Measurements from ENCODE around the gene MROH2A.
"Not testable (repeated sequence)": the region's sequence is repeated elsewhere in the genome, so short reads cannot be mapped to it uniquely, and the experiment has no call there.

Gene MROH2A

GRCh38 chr2:233746475-233747282, 31.5 kb upstream of the MROH2A start:
- no peak for DNase-seq (ENCODE audit: low read depth)
- no peak overlapping the region for H3K4me3 ChIP-seq (ENCODE audit: low read length)
- no peak for TF ChIP-seq CTCF (conservative IDR thresholded peaks at IDR 0.05; ENCODE audit: low read length)

GRCh38 chr2:233747283-233747544, 30.9 kb upstream of the MROH2A start:
- no peak for DNase-seq (ENCODE audit: low read depth)
- no peak overlapping the region for H3K4me3 ChIP-seq (ENCODE audit: low read length)
- TF ChIP-seq CTCF (conservative IDR thresholded peaks at IDR 0.05; ENCODE audit: low read length) = no peak

- not testable (repeated sequence) for DNase-seq (ENCODE audit: low read depth); H3K4me3 ChIP-seq (ENCODE audit: low read length)
Observed at GRCh38 chr2:233750689-233751088, 27.4 kb upstream of the MROH2A start.

- DNase-seq (ENCODE audit: low read depth); H3K4me3 ChIP-seq (ENCODE audit: low read length): not testable (repeated sequence)
Observed at GRCh38 chr2:233751212-233752009, 26.7 kb upstream of the MROH2A start.

- no peak overlapping the region for H3K4me3 ChIP-seq (ENCODE audit: low read length)
- TF ChIP-seq CTCF (conservative IDR thresholded peaks at IDR 0.05; ENCODE audit: low read length) = no peak
- DNase-seq (ENCODE audit: low read depth) = no peak
Observed at GRCh38 chr2:233754872-233755611, 23.1 kb upstream of the MROH2A start.

- no peak for DNase-seq (ENCODE audit: low read depth)
- no peak for TF ChIP-seq CTCF (conservative IDR thresholded peaks at IDR 0.05; ENCODE audit: low read length)
- H3K4me3 ChIP-seq (ENCODE audit: low read length) = no peak overlapping the region
Observed at GRCh38 chr2:233756429-233757081, 21.6 kb upstream of the MROH2A start.

GRCh38 chr2:233758141-233758540, 20.0 kb upstream of the MROH2A start:
- no peak for DNase-seq (ENCODE audit: low read depth)
- no peak overlapping the region for H3K4me3 ChIP-seq (ENCODE audit: low read length)
- TF ChIP-seq CTCF (conservative IDR thresholded peaks at IDR 0.05; ENCODE audit: low read length) = no peak

Data from AG10803 (cell line).